Fibroblast of lung (primary cell): Measurements from ENCODE around the gene DLGAP4.

Source experiments
- EZH2 ChIP-seq: IDR thresholded peaks from 2 replicates; pipeline ENCODE4 v1.5.1; 2012; ENCODE audit warnings: low read length, control low read depth, mild to moderate bottlenecking; ENCODE audit errors: missing control alignments
- TF ChIP-seq, protein P1 (sequence below), 2 donors: IDR thresholded peaks in 1 of 2; conservative IDR thresholded peaks in 1 of 2; 1 replicate in 1 of 2; 2 replicates in 1 of 2; pipeline ENCODE4 v1.5.1; 2011 to 2012; ENCODE audit warnings: low read length in 2 of 2, control low read depth in 1 of 2, inconsistent platforms in 1 of 2, low read depth in 1 of 2, mild to moderate bottlenecking in 1 of 2

DNA sequence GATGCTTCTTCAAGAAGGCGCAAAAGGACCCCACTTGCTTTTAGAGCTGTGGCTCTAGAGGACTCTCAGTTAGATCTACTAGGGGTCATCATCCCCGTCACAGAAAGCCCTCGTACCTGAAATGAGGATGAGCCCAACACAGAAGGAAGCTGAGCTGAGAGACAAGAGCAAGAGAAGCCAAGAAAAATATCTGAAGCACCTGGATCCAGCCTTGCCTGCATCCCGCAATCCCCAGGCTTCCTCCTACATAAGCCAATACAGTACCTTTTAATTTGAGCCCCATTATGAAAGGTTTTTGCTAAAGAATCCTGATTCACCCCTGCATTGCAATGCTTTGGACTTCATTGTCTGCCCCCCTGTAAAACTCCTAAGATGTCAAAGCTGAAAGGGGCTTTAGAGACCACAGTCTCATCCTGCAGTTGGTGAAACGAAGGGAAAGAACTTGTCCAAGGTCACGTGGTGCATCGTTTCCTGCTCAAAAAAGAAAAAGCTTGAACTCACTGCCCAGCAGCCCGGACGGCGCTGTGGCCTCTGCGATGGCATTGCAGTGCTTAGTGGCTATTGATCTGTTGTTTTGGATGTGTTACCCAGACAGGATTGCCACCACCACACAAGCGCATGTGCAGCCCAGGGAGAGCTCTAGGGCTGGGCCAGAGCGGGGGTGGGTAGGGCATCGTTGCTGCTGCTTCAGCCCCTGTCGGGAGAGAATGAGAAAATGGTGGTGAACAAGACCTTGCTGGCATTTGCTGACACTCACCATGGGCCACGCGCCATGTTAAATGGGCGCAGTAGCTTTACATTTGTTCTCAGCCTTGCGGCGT lies 41.5 kb upstream of the DLGAP4 start:
- TF ChIP-seq, protein P1, sequence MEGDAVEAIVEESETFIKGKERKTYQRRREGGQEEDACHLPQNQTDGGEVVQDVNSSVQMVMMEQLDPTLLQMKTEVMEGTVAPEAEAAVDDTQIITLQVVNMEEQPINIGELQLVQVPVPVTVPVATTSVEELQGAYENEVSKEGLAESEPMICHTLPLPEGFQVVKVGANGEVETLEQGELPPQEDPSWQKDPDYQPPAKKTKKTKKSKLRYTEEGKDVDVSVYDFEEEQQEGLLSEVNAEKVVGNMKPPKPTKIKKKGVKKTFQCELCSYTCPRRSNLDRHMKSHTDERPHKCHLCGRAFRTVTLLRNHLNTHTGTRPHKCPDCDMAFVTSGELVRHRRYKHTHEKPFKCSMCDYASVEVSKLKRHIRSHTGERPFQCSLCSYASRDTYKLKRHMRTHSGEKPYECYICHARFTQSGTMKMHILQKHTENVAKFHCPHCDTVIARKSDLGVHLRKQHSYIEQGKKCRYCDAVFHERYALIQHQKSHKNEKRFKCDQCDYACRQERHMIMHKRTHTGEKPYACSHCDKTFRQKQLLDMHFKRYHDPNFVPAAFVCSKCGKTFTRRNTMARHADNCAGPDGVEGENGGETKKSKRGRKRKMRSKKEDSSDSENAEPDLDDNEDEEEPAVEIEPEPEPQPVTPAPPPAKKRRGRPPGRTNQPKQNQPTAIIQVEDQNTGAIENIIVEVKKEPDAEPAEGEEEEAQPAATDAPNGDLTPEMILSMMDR (conservative IDR thresholded peaks at IDR 0.05 in 1 of 2, IDR thresholded peaks at IDR 0.05 in 1 of 2; ENCODE audit: low read depth in 1 of 2, low read length in 2 of 2): no peak
- TF ChIP-seq EZH2: no peak
